Fibroblast of villous mesenchyme (primary cell): Measurements from ENCODE around the gene DPAGT1. TPM values are rescaled to one million over a fixed set of nuclear protein-coding genes. Genes with fewer than 3 reads are reported as not detected.
"Not testable (repeated sequence)": the region's sequence is repeated elsewhere in the genome, so short reads cannot be mapped to it uniquely, and the experiment has no call there.

Experiments used
- DNase-seq: peaks from one replicate; pipeline ENCODE4 v3.0.0-alpha.2; 2010; ENCODE audit warnings: low read depth
- H3K4me3 ChIP-seq: 2 replicates; pipeline ENCODE4 v1.5.1; 2011; ENCODE audit warnings: low read depth, mild to moderate bottlenecking, low read length
- total RNA-seq: library from RNA; depleted of rRNA; stranded (reverse); fragments of >200 nt; gene quantifications from 2 replicates; pipeline ENCODE4 v1.2.3, GENCODE V29; 2012
- TF ChIP-seq, protein P1 (sequence below): IDR thresholded peaks from 2 replicates; pipeline ENCODE4 v1.5.1; 2012; ENCODE audit warnings: low read depth, mild to moderate bottlenecking, low read length; ENCODE audit not compliant: insufficient read depth

DPAGT1 gene
- total RNA-seq, 1 donor = 29.4 TPM

DNA sequence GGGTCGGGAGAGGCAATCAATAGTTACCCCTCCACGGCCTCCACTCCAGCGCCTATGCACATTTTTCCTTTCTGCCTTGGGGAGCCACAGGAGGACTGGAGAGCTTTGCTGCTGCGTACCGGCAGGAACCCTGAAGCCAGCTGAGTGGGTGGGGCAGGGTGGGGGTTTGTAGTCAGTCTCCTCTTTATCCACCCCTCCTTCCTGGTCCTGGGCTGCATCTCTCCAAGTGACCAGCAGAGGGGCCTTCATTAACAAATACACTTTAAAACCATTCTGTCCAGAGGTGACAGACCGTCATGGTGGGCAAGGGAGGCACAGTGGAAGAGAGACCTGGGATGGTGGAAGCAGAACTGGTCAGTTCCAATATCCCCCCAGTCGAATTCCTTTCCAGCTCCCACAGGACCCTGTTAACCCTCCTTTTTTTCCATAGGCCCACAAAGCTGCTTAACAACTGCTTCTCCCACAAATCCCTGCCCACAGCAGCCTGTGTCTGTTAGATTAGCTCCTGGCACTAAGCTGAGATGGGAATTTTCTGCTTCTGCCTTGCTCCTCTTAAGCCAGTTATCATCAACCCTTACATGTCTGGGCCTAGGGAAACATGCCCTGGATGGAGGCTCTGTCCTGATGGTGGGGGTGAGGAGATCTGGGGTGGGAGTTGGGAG lies 43.3 kb upstream of the DPAGT1 start:
- no peak overlapping the region for H3K4me3 ChIP-seq
- TF ChIP-seq, protein P1, sequence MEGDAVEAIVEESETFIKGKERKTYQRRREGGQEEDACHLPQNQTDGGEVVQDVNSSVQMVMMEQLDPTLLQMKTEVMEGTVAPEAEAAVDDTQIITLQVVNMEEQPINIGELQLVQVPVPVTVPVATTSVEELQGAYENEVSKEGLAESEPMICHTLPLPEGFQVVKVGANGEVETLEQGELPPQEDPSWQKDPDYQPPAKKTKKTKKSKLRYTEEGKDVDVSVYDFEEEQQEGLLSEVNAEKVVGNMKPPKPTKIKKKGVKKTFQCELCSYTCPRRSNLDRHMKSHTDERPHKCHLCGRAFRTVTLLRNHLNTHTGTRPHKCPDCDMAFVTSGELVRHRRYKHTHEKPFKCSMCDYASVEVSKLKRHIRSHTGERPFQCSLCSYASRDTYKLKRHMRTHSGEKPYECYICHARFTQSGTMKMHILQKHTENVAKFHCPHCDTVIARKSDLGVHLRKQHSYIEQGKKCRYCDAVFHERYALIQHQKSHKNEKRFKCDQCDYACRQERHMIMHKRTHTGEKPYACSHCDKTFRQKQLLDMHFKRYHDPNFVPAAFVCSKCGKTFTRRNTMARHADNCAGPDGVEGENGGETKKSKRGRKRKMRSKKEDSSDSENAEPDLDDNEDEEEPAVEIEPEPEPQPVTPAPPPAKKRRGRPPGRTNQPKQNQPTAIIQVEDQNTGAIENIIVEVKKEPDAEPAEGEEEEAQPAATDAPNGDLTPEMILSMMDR = peak; percentile 62
- peak; percentile 76 for DNase-seq

DNA sequence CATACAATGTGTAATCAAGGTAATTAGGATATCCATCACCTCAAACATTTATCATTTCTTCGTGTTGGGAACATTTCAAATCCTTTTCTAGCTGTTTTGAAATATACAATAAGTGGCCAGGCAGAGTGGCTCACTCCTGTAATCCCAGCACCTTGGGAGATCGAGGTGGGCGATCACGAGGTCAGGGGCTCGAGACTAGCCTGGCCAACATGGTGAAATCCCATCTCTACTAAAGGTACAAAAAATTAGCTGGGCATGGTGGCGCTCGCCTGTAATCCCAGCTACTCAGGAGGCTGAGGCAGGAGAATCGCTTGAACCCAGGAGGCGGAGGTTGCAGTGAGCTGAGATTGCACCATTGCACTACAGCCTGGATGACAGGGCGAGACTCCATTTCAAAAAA lies 37.6 kb upstream of the DPAGT1 start:
- DNase-seq, H3K4me3 ChIP-seq: not testable (repeated sequence)

DNA sequence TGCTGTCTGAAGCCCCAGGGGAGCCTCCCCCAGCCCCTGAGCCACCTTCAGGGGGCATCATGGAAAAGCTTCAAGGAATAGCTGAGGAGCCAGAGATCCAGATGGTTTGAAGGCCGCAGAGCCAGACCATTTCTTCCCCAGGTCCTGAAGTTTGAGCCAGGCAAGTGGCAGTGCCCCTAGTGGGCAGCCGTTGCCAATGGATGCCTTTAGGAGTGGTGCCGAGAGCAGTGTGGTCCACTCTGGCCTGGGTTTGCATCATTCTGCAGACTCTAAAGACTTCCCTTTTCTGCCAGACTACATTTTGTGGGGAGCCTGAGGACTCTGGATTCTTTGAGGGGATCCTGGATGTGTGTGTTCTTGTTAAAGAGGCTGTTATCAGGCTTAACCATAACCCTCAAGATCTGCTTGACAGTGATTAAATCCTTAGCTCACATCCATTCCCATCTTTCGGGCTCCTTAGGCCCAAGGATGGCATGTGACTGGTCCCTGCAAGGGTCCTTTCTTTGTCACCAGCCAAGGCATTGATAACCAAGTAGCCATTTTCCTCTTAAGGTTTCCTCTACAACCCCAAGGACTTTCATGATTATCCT lies 32.8 kb upstream of the DPAGT1 start:
- TF ChIP-seq, protein P1 = peak; percentile 54
- DNase-seq = no peak
- no peak overlapping the region for H3K4me3 ChIP-seq

DNA sequence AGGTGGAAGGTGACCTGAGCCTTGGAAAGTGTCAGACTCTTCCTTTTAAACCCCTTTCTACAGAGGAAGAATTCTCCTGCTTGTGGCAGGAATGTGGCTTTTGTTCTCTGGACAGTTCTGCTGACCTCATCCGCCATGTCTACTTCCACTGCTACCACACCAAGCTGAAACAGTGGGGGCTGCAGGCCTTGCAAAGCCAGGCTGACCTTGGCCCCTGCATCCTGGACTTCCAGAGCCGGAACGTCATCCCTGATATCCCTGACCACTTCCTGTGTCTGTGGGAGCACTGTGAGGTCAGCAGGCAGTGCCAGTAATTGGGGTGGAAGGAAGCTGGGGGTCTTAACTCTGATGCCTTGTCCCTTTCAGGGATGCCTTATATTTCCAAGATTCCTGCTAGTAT lies 29.0 kb upstream of the DPAGT1 start:
- no peak overlapping the region for H3K4me3 ChIP-seq
- peak; percentile 68 for DNase-seq
- TF ChIP-seq, protein P1 = peak; percentile 14

DNA sequence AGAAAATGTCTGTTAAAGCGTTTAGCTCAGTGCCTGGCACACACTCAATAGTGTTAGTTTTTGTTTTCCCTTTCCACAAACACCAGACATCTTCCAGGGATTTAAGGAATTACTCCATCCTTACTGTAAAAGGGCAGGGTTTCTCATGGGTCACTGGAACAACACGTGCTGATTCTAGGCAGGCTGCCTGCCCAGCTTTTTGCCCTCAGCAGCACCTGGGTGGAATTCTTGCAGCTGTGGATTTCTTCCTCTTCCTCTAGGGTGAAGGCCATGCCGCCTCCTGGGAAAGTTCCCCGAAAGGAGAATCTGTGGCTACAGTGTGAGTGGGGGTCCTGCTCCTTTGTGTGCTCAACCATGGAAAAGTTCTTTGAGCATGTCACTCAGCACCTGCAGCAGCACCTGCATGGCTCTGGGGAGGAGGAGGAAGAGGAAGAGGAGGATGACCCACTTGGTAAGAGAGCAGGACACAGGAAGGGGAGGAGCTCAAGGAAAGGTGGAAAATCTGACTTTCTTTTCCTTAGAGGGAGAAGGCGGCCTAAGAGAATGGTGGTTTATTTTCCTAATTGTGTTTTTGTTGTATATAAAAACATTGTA lies 25.1 kb upstream of the DPAGT1 start:
- DNase-seq = peak; percentile 43
- H3K4me3 ChIP-seq = no peak overlapping the region
- TF ChIP-seq, protein P1 = no peak

DNA sequence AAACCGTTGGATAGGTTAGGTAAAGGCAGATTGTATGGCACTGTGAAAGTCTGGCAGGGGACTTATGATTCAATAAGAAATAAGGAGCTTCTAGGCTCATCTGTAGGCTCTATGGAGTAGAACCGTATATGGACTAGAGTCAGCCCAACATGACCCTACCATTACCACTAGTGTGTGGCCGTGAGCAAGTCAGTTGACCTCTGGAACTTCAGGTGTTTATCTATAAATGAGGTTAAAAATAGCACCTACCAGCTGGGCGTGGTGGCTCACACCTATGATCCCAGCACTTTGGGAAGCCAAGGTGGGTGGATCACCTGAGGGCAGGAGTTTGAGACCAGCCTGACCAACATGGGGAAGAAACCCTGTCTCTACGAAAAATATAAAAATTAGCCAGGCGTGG lies 24.2 kb upstream of the DPAGT1 start:
- TF ChIP-seq, protein P1 = no peak
- H3K4me3 ChIP-seq = no peak overlapping the region
- DNase-seq = no peak

DNA sequence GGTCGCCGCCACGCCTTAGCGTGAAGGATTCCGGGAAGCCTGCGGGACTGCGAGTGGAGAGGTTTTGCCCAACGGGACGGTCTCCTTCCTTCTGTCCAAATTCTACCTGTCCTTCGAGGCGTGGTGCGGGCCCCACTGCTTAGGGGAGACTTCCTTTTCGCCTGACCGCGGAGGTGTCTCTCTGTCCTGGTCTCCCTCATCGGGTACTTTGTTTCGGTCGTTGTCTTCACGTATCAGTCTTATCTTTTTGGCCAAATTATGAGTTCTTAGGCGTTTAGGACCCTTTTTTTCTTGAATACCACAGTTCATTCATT lies 20.1 kb upstream of the DPAGT1 start:
- peak overlapping the region; percentile 98 for H3K4me3 ChIP-seq
- TF ChIP-seq, protein P1 = no peak
- no peak for DNase-seq
